GM18520 (cell line): ENCODE data around the gene C5orf15.

Experiments used
- ATAC-seq: cut with Tn5 transposase; IDR thresholded peaks from one replicate; pipeline ENCODE4 v1.9.1; 2021; ENCODE audit not compliant: unreplicated experiment

C5orf15 gene

DNA sequence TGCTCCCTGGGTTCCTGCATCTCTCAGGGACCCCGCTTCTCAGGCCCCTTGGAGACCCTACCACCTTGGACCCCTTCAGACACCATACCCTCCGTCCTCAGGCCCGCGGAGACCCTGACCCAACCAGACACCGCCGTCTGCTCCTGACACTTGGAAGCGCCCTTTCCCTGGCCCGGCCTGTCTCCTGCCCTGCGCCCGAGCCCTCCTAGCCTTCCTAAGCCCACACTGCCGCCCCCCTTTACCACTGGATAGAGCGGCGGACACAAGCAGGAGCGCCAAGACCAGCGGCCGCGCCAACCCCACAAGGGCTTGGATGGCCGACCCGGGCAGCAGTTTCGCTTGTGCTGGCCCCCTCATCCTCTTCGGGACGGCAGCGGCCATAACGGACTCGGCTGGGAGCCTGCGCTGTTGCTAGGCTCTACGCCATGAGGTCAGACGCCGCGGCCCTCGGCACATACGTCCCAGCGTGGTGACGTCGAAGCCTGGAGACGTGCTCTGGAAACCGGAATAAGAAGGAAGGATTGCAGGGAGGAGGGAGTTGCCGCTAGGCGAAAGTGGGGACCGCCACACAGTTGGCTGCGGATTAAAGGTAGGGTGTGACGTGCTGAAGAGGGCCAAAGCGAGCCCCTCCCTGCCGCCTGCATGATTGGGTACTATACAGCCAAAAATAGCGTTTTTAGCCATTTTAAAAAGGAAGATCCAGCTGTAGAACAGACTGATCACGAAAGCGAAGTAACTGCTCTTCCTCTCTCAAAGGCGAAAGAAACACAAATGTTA lies at the start of gene C5orf15:
C5orf15 (minus strand) TSS at position 422 of the 777 bp plus-strand sequence; CDS start at position 381, 41 bp downstream.
- ATAC-seq: peak; percentile 91

DNA sequence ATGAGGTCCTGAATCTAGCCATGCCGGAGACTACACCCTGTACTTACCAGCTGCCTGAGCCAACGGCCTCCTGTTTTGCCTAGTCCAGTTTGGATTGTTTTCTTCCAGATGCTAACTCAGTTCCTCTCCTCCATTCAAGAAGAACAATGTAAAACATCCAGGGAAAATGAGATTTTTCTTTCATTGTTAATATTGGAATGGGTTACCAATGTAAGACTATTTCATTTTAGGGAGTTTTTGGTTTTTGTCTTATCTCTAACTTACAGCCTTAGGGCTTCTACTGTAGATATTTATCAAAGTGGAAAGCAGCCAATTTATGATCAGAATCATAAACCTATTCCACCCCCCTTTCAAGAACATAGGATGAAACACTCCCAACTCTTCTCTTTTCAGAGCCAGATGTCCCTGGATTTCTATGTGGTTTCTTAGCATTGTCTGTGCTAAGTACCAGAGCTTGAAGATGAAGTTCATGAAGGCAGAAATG lies 39.9 kb upstream of the C5orf15 start:
- no peak for ATAC-seq

DNA sequence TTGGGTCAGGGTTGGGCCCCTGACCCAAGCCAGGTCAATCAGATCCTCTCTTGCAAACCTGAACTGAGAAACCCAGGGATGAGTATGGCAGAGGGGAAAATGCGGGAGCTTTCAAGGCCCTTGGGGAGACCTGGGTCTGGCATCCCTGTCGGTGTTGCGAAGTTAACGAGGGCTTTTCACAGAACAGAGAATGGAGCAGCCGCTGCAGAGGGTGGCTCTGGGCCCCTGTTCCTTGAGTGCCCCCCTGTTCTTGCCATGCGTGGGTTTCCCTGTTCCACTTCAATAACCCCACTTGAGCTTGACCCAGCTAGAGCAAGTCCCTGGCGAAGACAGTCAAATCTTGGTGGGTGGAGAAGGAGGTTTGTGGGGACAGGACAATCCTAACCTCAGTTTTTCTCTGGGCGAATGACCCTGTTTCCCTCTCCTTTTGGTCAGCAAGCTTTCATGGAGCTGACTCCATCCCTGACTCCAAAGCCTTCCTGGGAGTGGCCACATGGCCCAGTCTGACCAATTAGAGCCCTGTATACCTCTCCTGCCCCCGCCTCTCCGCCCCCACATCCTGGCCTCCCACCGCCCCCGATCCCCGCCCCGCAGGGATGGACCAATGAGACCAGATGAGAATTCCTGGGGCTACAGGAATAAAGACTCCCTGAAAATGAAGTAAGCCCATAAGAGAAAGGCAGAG lies 39.3 kb upstream of the C5orf15 start:
- no peak for ATAC-seq

DNA sequence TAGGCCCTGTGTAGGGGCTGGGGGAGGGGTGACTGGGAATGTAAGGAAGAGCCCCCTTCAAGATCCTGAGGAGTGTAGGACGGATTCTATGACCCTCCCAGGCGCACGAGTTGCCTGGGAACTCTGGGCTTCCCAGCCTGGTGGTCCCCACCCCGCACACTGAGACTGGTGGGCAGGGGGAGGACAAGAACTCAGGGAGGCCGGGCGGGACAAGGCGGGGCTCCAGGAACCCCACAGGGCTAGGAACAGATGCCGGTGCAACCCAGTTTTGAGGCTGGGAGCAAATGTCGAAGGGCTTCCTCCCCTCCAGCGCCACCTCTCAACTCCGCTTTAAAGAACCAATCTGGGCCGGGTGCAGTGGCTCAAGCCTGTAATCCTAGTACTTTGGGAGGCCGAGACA lies 37.7 kb upstream of the C5orf15 start:
- no peak for ATAC-seq

DNA sequence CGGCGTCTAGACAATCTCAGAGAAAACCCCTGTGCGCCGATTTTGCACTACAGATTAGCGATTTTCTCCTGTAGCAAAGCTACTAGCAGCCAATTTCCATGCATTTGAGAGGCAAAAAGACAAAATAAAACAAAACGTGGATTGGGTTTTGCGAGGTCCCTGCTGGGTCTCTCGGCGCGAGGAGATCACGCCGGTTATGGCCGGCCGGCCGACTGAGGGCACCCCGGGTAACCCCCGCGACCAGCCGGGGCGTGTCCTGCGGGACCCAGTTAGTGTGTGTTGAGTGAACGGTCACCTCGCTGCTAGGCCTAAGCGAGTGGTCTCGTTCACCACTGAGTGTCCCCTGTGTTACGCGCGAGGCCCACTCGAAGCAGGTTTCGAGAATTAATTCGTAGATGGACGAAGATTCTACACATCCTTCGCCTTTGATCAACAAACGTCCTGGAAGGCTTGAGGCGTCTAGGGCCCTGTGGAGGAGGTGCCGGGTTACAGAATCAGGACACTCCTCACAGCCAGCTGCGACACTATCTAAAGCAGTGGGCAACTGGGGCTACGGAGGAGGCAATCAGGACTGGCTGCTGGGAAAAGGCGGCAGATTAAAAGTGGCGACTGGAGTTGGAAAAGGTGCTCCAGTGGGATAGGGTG lies 37.1 kb upstream of the C5orf15 start:
- ATAC-seq: no peak

DNA sequence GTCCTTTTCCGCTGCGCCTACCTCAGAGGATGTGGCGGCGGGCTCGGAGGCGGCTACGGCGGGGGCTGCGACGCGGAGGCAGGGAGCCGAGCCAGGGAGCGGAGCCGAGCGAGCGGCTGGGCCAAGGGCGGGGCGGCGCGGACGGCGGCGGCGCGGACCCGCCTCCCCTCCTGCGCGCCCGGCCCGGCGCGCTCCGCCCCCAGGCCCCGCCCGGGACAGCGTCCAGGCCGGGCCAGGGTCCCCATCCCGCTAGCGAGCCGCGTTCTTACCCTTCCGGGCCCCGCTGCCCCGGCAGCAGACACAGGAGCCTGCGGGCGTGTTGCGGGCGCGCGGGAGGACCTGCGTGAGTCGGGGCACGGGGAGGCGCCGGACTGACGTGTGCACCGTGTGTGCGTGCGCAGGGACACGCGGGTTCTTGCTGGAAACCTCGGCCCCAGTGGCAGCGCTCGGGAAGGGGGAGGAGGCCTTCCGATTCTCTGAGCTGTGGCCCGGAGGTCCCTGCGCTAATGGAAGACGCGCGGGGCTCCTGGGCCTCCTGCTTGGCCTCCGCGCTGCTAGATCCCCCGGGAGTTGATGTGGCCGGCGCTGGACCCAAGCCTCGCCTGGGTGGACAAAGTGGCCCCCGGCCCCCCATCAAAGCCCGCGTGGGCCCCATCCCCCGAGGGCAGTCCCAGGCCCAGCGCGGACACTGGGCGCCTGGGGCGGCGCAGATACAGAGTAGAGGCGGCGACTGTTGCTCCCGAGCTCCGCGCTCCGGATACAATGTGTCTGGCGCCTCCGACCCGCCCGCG lies 36.4 kb upstream of the C5orf15 start, which contains the start of gene VDAC1:
VDAC1 (minus strand) TSS at position 350 of the 791 bp plus-strand sequence. CDS start 11,963 bp downstream, outside the sequence.
- peak; percentile 60 for ATAC-seq

DNA sequence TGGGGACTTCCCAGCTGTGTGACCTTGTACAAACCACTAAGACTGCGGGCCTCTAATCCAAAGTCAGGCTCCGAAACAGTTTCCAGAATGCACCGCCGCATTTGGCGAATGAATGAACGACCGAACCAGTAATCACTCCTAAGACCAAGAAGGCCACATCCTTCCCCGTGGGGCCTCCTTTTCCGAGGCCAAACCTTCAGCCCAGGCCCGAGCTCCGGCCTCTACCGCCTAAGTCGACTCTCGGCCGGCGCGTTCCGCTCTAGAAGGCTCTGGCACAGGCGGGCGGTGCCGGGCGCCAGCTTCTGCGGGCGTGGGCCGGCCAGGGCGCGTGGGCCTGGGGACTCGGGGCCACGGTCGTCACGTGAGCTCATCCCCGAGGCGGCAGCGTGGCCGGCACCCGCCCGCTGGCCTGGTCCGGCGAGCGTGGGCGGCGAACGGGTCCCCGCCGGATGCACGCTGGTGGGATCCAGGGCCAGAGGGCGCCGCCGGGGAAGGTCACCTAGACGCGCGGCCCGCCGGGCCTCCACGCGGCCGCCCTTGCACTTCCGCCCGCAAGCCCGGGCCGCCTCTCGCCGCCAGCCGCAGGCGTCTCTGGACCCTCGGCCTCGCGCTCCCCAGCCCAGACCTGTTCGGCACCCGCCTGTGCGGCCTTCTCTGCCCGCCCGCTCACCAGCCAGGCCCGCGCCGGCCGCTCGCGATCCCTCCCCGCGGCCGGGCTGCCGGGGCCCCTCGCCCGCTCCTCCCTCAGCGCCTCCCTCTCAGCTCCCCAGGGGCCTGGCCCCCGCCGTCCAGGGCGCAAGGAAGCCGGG lies 35.6 kb upstream of the C5orf15 start:
- ATAC-seq: peak; percentile 25

DNA sequence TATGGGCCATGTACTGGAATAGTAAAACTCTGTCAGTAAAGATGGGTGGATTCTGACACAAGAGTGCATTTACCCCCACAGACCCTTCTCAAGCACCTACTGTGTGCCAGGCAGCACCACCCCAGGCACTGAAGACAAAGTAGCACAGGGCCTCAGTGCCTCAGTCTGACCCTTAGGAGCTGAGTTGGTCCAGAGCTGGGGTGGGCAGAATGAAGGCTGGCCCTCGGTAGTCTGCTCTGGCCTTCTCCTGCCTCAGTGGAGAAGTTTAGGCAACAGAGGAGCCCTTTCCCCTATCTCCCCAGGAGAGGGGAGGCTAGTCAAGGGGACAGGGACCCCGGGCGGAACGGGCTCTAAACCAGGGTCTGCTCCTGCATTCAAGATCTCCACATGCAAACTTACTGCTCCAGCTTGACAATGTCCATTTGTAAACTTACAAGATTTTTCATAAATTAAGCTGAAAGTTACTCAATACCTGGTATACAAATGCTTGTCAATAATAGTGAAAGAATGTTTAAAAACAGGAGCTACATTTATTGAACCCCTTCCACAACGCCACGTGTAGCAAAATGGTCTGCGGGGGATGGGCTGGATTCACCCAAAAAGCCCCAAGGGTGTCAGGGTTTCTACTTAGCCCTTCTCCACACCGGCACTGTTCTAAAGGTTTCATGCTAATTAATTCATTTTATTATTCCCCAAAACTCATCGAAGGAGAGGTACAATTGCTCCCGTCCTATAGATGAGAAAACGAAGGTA lies 34.8 kb upstream of the C5orf15 start:
- ATAC-seq: no peak

DNA sequence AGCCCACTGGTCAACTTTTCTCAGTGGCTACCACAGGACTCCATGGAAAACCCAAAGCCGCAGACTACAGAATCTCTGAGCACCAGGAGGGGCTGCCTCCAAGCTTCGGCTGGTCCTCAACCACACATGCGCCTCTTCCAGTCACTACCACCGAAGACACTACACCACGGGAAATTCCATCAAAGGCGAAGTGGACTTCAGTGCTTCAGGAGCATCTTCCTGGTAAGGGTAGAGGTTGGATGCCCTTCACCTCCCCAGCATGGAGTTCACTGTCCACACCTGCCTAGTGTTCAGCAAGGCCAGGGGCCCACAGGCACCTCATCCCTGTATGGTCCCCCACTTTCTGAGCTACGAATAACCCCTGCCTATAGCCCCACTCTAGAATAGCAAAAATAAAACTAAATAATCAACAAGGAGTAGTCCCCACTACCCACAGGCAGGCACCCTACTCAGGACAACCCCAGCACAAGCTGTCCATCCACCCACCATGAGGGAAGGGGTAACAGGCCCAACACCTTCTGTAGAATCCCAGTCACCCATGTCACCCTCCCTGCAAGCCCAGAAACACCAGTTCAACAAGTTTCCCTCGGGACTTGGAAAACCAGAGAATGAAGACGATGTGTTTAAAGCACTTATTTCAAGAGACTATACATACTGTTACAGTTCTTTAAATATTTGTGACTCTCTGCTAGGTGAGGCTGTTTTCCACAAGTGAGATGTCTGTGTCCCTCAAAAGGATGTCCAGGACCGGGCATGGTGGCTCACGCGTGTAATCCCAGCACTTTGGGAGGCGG lies 33.7 kb upstream of the C5orf15 start:
- ATAC-seq: no peak

DNA sequence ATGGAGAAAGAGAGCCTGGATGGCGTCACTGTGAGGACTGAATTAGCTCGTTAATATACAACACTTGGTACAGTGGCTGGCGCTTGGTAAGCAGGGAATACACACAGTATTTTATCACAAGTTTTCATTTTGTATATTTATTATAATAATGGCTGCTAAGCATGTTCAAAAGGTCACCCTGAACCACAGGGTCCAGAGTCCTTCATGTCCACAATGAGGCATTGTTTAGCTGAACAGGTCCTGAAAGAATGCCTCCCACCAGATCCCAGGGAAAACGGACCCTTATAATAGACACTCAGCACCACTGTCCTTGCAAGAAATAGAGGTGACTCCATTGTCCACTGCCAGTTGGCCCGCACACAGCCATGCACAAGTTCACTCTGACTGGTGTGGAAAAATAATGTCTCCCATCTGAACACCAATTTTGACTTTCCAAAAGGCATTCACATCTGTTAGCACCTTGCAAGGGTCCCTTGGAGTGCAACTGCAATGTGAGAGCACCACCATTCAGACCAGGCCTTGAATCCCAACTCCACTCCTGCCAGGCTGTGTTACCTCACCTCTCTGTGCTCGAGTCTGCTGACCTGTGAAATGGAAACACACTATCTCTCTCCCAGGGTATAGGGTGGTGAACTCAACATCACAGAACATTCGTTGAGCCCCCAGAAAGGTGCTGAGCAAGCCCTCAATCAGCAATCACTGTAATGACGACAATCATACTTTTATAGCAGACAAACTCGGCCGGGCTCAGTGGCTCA lies 32.5 kb upstream of the C5orf15 start:
- ATAC-seq: no peak

DNA sequence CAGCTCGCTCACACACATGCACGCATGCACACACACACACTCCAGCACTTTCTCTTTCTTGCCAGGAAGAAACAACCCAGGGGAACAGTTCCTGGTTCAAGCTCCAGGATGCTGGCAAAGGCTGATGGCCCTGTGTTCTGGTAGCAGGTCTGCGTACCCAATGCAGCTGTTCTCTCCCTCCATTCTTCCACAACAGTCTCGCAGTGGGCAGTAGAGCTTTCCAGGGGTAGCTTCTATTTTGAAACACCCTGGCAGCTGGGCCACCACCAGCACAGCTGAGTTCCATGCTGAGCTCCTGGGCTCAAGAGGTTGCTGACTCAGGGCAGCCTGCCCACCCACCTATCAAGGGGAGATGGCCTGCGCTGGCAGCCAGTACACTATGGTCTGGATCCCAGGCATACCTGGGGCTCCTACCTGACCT lies 31.7 kb upstream of the C5orf15 start:
- no peak for ATAC-seq

DNA sequence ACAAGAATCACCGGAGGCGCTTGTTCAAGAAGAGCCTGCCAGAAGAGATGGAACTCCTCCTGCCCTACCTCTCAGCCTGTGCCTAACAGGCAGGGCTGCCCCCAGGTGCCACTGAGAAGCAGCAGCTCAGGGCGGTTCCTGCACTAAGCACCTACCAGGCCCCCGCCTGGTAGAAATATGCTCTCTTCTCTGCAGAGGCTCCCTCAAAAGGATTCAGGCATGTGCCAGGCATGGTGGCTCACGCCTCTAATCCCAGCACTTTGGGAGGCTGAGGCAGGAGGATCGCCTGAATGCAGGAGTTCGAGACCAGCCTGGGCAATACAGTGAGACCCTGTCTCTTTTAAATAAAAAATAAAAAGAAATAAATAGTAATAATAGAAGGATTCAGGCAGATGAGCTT lies 30.4 kb upstream of the C5orf15 start:
- ATAC-seq: no peak

DNA sequence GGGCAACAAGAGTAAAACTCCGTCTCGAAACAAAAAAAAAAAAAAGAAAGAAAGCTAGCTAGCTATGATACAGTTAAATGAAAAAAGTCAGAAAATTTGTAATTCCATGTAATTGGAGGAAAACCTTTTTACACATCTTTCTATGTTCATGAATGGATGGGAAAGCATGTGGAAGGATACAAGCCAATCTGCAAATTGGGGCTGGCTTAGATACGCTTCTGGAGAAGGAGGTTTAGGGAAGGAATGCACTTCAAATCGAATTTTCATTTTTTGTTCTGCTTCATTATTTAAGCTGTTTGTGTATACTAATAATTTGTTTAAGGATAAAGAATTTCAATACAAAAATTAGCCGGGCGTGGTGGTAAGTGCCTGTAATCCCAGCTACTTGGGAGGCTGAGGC lies 29.6 kb upstream of the C5orf15 start:
- no peak for ATAC-seq

DNA sequence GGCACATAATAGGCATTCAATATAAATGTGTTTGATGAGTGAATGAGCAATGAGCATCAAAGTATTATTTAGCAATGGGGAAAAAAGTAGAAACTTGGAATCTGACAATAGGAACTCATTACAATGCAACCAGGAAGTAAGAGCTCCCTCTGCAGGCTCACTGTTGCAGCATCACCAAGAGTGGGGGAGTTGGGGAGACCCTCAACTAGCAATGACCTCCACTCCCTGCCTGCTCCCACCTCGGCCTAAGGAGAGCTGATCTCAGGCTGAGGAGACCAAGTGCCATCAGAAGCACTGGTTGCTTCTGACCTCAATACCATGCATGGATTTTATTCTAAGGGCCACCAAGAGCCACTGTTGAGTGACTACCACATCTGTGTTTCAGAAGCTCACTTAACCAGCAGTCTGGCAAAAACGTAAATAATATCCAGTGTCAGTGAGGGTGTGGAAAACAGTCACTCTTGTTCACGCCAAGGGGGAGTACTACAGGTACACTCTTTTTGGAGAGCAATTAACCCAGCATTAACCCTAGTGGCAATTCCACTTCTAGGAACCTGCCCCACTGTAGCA lies 28.3 kb upstream of the C5orf15 start:
- ATAC-seq: no peak

DNA sequence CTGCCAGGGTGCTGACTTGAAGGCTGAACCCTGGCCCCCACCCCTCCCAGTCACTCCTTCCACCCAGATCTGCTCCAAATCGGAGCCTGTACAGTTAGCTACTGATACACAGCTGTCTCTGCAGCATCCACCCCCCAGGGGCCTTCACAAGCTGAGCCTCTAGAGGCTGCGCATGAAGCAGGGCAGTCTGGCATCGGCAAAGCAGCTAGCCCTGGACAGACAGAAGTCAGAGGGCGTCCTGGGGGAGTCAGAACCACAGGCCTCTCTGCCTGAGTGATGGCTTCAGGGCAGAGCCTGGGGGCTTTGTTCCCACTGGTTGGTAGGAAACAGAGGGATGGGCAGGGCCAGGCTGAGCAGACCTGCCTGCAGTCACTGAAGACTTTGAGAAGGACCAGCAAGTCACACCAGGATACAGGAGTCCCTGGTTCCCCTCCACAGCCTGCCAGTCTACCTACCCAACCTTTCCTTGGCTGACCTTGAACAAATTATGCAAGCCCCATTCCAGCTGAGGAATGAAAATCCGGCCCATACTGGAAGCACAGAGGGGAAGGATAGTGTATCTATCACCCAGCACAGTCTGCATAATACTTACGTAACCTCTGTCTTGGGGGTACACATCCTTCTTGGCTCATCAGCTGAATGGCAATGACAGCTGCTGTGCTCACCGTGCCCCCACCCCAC lies 27.6 kb upstream of the C5orf15 start:
- ATAC-seq: no peak

DNA sequence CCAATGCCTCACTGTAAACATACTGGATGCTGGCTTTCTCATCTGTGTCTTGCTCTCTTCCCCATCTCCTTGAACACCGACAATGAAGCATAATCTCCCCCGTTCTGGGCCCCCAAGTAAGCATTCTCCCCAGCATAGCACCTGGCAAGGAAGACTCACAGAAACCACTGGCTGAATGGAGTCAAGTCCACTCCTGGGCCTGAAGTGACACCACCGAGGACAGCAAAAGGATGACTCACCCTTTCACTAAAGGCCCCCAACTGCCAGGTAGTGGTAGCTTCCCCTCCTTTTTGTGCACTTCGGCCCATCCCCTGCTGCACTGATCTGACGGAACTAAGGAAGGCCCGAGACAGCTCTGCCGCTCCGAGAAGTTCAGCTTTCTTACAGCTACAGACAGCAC lies 26.9 kb upstream of the C5orf15 start:
- no peak for ATAC-seq

DNA sequence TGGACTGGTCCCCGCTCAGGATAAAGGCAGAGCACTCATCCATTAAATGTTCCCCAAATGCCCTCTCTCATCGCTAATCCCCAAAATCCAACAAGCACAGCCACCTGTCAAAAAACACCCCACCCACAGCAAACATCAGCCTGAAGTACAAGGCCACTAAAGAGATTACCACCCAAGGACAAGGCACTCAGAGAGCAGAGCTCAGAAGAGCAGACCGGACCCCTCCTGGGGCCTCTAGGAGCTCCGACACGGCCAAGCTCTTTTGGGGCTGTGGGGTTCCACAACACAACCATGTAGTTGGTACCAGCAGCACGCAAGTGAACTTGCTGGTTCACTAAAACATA lies 26.5 kb upstream of the C5orf15 start:
- ATAC-seq: no peak
